Mesothelial cell of epicardium (in vitro differentiated cells): ENCODE data around the gene NELL1. TPM values are rescaled to one million over a fixed set of nuclear protein-coding genes. Genes with fewer than 3 reads are reported as not detected.

Experiments used
- DNase-seq, 2 experiments: peaks; one replicate each; pipeline ENCODE4 v3.0.0; 2021; ENCODE audit warnings: low spot score in 2 of 2; ENCODE audit not compliant: unreplicated experiment in 2 of 2
- H3K27ac Mint-ChIP-seq: 2 replicates; pipeline ENCODE4 v1.8.0; 2021; ENCODE audit warnings: mixed read lengths
- H3K27me3 Mint-ChIP-seq: 2 replicates; pipeline ENCODE4 v1.8.0; 2021; ENCODE audit warnings: low read depth, mixed read lengths
- H3K36me3 Mint-ChIP-seq: 2 replicates; pipeline ENCODE4 v1.8.0; 2021; ENCODE audit warnings: mixed read lengths
- H3K4me1 Mint-ChIP-seq: 2 replicates; pipeline ENCODE4 v1.8.0; 2021; ENCODE audit warnings: mixed read lengths
- H3K4me3 Mint-ChIP-seq: 2 replicates; pipeline ENCODE4 v1.8.0; 2021; ENCODE audit warnings: mild to moderate bottlenecking, moderate library complexity, mixed read lengths
- H3K9me3 Mint-ChIP-seq: 2 replicates; pipeline ENCODE4 v1.8.0; 2021; ENCODE audit warnings: mixed read lengths
- CTCF ChIP-seq: fragments of 200-600 bp; sonication (generic); IDR thresholded peaks from one replicate; pipeline ENCODE4 v1.5.0; 2021; ENCODE audit warnings: antibody characterized with exemption; ENCODE audit not compliant: unreplicated experiment
- total RNA-seq: library from RNA; stranded (reverse); gene quantifications from 3 replicates; pipeline ENCODE4 v1.2.1, GENCODE V29; 2021

NELL1 gene
- total RNA-seq, 1 donor from 2014 or later = 1.7 TPM

- H3K9me3 Mint-ChIP-seq = no peaks in the 10 kb centered on the region
- no peaks in the 10 kb centered on the region for H3K36me3 Mint-ChIP-seq
- peaks cover 17% of the 10 kb centered on the region for H3K27me3 Mint-ChIP-seq
- no peak for DNase-seq
- H3K4me1 Mint-ChIP-seq = peaks cover 13% of the 10 kb centered on the region
- H3K27ac Mint-ChIP-seq = no peak overlapping the region
- no peak overlapping the region for H3K4me3 Mint-ChIP-seq
- no peak for TF ChIP-seq CTCF
Observed at GRCh38 chr11:21556926-21557325, 887.5 kb downstream of the NELL1 start.

- no peak overlapping the region for H3K27ac Mint-ChIP-seq
- TF ChIP-seq CTCF = no peak
- H3K9me3 Mint-ChIP-seq = no peaks in the 10 kb centered on the region
- H3K27me3 Mint-ChIP-seq = peaks cover 17% of the 10 kb centered on the region
- DNase-seq = no peak
- H3K4me1 Mint-ChIP-seq = no peaks in the 10 kb centered on the region
- no peak overlapping the region for H3K4me3 Mint-ChIP-seq
- no peaks in the 10 kb centered on the region for H3K36me3 Mint-ChIP-seq
Observed at GRCh38 chr11:21560466-21560975, 891.1 kb downstream of the NELL1 start.

GRCh38 chr11:21561581-21561980 is 892.2 kb downstream of the NELL1 start:
- no peak for DNase-seq
- Mint-ChIP-seq H3K9me3 (no peaks in the 10 kb centered on the region), H3K27ac (no peak overlapping the region), H3K27me3 (peaks cover 17% of the 10 kb centered on the region), H3K4me3 (no peak overlapping the region), H3K36me3 (no peaks in the 10 kb centered on the region), H3K4me1 (no peaks in the 10 kb centered on the region)
- no peak for TF ChIP-seq CTCF

GRCh38 chr11:21564095-21564494 is 894.7 kb downstream of the NELL1 start:
- no peak for DNase-seq
- TF ChIP-seq CTCF = no peak
- H3K4me3 Mint-ChIP-seq = no peak overlapping the region
- no peaks in the 10 kb centered on the region for H3K36me3 Mint-ChIP-seq
- no peak overlapping the region for H3K27ac Mint-ChIP-seq
- H3K9me3 Mint-ChIP-seq = no peaks in the 10 kb centered on the region
- H3K27me3 Mint-ChIP-seq = peaks cover 14% of the 10 kb centered on the region
- H3K4me1 Mint-ChIP-seq = no peaks in the 10 kb centered on the region

GRCh38 chr11:21564833-21565682 is 895.7 kb downstream of the NELL1 start:
- Mint-ChIP-seq H3K4me3 (no peak overlapping the region), H3K4me1 (no peaks in the 10 kb centered on the region), H3K9me3 (no peaks in the 10 kb centered on the region), H3K27ac (no peak overlapping the region), H3K27me3 (peaks cover 13% of the 10 kb centered on the region), H3K36me3 (no peaks in the 10 kb centered on the region)
- no peak for DNase-seq
- no peak for TF ChIP-seq CTCF
